OCI-LY7 (cell line): Measurements from ENCODE around the gene GLS. TPM values are rescaled to one million over a fixed set of nuclear protein-coding genes. Genes with fewer than 3 reads are reported as not detected.

Experiments used
- BruUV-seq: library from RNA; stranded (reverse); fragments of 400-500 nt; replicated peaks from 2 replicates; lab custom pipeline; 2021; lab: Mats Ljungman, UMichigan
- CTCF ChIA-PET: fragments of 300-600 bp; sonication (Branson Sonifier 250); formaldehyde crosslinking; loops from one replicate; lab custom pipeline; 2022; ENCODE audit warnings: antibody characterized with exemption; ENCODE audit not compliant: unreplicated experiment; lab: Charles Lee
- POLR2A ChIA-PET: fragments of 300-600 bp; sonication (Branson Sonifier 250); formaldehyde crosslinking; loops from one replicate; lab custom pipeline; 2022; ENCODE audit warnings: antibody characterized with exemption; lab: Charles Lee
- DNase-seq: peaks from one replicate; pipeline ENCODE4 v3.0.0-alpha.2; 2015; ENCODE audit warnings: low spot score
- H2AFZ ChIP-seq: fragments of 200-600 bp; sonication (generic), shearing (Covaris generic); 2 replicates; pipeline ENCODE4 v1.6.1; 2014; ENCODE audit warnings: mild to moderate bottlenecking, antibody characterized with exemption, low read length, moderate library complexity
- H3K27ac ChIP-seq: fragments of 200-600 bp; sonication (generic); 2 replicates; pipeline ENCODE4 v1.5.1; 2014; ENCODE audit warnings: mixed run types, low read depth, mild to moderate bottlenecking, moderate library complexity, low read length, inconsistent platforms; ENCODE audit not compliant: poor library complexity, severe bottlenecking
- H3K36me3 ChIP-seq: fragments of 200-600 bp; sonication (generic); 2 replicates; pipeline ENCODE4 v1.6.1; 2014; ENCODE audit warnings: mild to moderate bottlenecking, antibody characterized with exemption, low read length, moderate library complexity, mixed read lengths; ENCODE audit not compliant: insufficient read depth
- H3K4me1 ChIP-seq: fragments of 200-600 bp; sonication (generic); 2 replicates; pipeline ENCODE4 v1.5.1; 2014; ENCODE audit warnings: mild to moderate bottlenecking, low read length; ENCODE audit not compliant: insufficient read depth, poor library complexity, severe bottlenecking
- H3K4me2 ChIP-seq: fragments of 200-600 bp; sonication (generic); 2 replicates; pipeline ENCODE4 v1.6.1; 2014; ENCODE audit warnings: mild to moderate bottlenecking, low read length
- H3K4me3 ChIP-seq: fragments of 200-600 bp; sonication (generic); 2 replicates; pipeline ENCODE4 v1.5.1; 2014; ENCODE audit warnings: mild to moderate bottlenecking, low read depth, low read length; ENCODE audit not compliant: poor library complexity, severe bottlenecking
- H3K79me2 ChIP-seq: fragments of 200-600 bp; sonication (generic); 2 replicates; pipeline ENCODE4 v1.6.1; 2016; ENCODE audit warnings: low read depth, mild to moderate bottlenecking, low read length, moderate library complexity, mixed read lengths; ENCODE audit not compliant: insufficient read depth
- H3K9me2 ChIP-seq: fragments of 200-600 bp; sonication (generic); 2 replicates; pipeline ENCODE4 v1.6.1; 2016; ENCODE audit warnings: mild to moderate bottlenecking, low read length, mixed read lengths; ENCODE audit not compliant: insufficient read depth
- H3K9me3 ChIP-seq: fragments of 200-600 bp; sonication (generic); 2 replicates; pipeline ENCODE4 v1.6.1; 2014; ENCODE audit warnings: mild to moderate bottlenecking, mixed run types, low read length, mixed read lengths
- H4K20me1 ChIP-seq: fragments of 200-600 bp; sonication (generic); 2 replicates; pipeline ENCODE4 v1.6.1; 2014; ENCODE audit warnings: mild to moderate bottlenecking, antibody characterized with exemption, low read length, moderate library complexity, mixed read lengths; ENCODE audit not compliant: insufficient read depth
- EZH2phosphoT487 ChIP-seq: fragments of 200-600 bp; sonication (generic); IDR thresholded peaks from 2 replicates; pipeline ENCODE4 v1.6.1; 2018; ENCODE audit warnings: low read depth, borderline replicate concordance, mild to moderate bottlenecking, mixed run types, antibody characterized with exemption, low read length, moderate library complexity, mixed read lengths
- intact Hi-C: fragments of 100-400 bp; cut with micrococcal nuclease; formaldehyde crosslinking; loops from one replicate; pipeline ENCODE4 v1.10.0; 2022; ENCODE audit not compliant: unreplicated experiment
- total RNA-seq, 2 experiments: library from RNA; depleted of rRNA in 1 of 2; stranded (reverse); fragments of >200 nt in 1 of 2; shearing (Covaris generic) in 1 of 2; gene quantifications; 2 replicates each; pipeline ENCODE4 v1.2.3, GENCODE V29; 2014 to 2022
- TF ChIP-seq, protein P1 (sequence below): fragments of 200-600 bp; sonication (generic); conservative IDR thresholded peaks from 2 replicates; pipeline ENCODE4 v1.5.1; 2014; ENCODE audit warnings: mild to moderate bottlenecking, antibody characterized with exemption, low read length, moderate library complexity, mixed read lengths

Gene GLS
- total RNA-seq, 2 experiments from 2014 or later = 102 to 103 TPM

DNA sequence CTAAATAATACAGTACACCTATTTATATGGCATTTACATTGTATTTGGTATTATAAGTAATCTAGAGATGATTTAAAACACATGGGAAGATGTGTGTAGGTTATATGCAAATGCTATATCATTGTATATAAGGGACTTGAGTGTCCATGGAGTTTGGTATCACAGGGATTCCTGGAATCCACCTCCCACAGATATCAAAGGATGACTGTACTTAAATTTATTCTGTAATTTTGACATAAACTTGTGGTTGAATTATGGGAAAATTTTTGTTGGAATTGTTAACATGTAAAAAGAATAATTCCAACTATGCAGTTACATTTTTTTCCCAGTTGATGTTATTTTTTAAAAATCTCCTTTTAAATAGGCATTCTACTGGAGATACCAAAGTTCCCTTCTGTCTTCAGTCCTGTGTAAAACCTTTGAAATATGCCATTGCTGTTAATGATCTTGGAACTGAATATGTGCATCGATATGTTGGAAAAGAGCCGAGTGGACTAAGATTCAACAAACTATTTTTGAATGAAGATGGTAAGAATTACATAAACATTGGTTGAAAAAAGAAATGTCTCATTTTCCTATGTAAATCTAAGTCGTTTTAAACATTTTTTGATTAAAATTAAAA lies 24.1 kb downstream of the GLS start:
- Histone ChIP-seq H3K4me3 (no peak overlapping the region), H3K36me3 (peaks cover 81% of the 10 kb centered on the region), H3K9me3 (no peaks in the 10 kb centered on the region), H3K4me2 (no peak overlapping the region), H3K79me2 (no peaks in the 10 kb centered on the region), H3K9me2 (no peaks in the 10 kb centered on the region), H4K20me1 (no peaks in the 10 kb centered on the region), H2AFZ (no peak overlapping the region), H3K27ac (no peak overlapping the region), H3K4me1 (no peaks in the 10 kb centered on the region)
- intact Hi-C loops = no loop called here
- DNase-seq = no peak
- no peak for TF ChIP-seq EZH2phosphoT487
- TF ChIP-seq, protein P1, sequence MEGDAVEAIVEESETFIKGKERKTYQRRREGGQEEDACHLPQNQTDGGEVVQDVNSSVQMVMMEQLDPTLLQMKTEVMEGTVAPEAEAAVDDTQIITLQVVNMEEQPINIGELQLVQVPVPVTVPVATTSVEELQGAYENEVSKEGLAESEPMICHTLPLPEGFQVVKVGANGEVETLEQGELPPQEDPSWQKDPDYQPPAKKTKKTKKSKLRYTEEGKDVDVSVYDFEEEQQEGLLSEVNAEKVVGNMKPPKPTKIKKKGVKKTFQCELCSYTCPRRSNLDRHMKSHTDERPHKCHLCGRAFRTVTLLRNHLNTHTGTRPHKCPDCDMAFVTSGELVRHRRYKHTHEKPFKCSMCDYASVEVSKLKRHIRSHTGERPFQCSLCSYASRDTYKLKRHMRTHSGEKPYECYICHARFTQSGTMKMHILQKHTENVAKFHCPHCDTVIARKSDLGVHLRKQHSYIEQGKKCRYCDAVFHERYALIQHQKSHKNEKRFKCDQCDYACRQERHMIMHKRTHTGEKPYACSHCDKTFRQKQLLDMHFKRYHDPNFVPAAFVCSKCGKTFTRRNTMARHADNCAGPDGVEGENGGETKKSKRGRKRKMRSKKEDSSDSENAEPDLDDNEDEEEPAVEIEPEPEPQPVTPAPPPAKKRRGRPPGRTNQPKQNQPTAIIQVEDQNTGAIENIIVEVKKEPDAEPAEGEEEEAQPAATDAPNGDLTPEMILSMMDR = no peak
- no TSS peak for BruUV-seq
- ChIA-PET POLR2A (no interaction called here), CTCF (no interaction called here)

DNA sequence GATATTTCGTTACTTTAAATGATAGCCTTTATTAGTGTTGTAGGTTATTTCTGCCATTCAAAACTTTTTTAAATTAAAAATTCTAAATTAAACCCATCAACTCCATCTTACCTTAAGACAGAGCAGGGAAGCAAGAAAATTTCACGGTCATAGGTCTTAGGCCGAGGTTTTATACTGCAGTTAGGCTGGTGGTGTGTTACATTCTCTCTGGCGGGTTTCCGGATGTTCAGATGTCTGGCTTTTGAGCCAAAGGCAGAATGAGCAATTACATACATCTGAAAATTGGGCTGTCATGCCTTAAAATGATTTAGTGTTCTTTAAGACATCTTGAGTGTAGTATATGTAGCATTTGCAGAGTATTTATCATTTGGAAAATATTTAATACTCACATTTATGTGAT lies 27.9 kb downstream of the GLS start:
- TF ChIP-seq, protein P1 = no peak
- TF ChIP-seq EZH2phosphoT487 = no peak
- intact Hi-C loops = no loop called here
- no peaks in the 10 kb centered on the region for H3K9me3 ChIP-seq
- POLR2A ChIA-PET = no interaction called here
- H4K20me1 ChIP-seq = no peaks in the 10 kb centered on the region
- no peak overlapping the region for H2AFZ ChIP-seq
- H3K4me2 ChIP-seq = no peak overlapping the region
- no peak overlapping the region for H3K4me3 ChIP-seq
- no TSS peak for BruUV-seq
- CTCF ChIA-PET = no interaction called here
- no peaks in the 10 kb centered on the region for H3K4me1 ChIP-seq
- no peak for DNase-seq
- H3K27ac ChIP-seq = no peak overlapping the region
- H3K36me3 ChIP-seq = peaks cover 80% of the 10 kb centered on the region
- no peaks in the 10 kb centered on the region for H3K79me2 ChIP-seq
- H3K9me2 ChIP-seq = no peaks in the 10 kb centered on the region

DNA sequence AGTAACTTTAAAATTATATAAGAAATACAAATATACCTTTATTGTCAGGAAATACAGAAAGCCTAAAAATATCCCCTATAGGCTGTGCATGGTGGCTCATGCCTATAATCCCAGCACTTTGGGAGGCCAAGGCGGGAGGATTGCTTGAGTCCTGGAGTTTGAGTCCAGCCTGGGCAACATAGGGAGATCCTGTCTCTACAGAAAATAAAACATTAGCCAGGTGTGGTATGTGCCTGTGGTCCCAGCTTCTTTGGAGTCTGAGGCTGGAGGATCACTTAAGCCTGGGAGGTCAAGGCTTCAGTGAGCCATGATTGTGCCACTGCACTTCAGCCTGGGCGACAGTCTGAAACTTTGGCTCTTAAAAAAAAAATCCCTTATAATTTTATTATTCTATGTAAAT lies 29.1 kb downstream of the GLS start:
- H3K4me2 ChIP-seq = no peak overlapping the region
- peaks cover 80% of the 10 kb centered on the region for H3K36me3 ChIP-seq
- no peaks in the 10 kb centered on the region for H3K9me2 ChIP-seq
- BruUV-seq = no TSS peak
- no peak for DNase-seq
- no peaks in the 10 kb centered on the region for H3K4me1 ChIP-seq
- H3K79me2 ChIP-seq = no peaks in the 10 kb centered on the region
- ChIA-PET POLR2A (no interaction called here), CTCF (no interaction called here)
- H2AFZ ChIP-seq = no peak overlapping the region
- no peaks in the 10 kb centered on the region for H4K20me1 ChIP-seq
- intact Hi-C loops = no loop called here
- no peak overlapping the region for H3K4me3 ChIP-seq
- H3K27ac ChIP-seq = no peak overlapping the region
- TF ChIP-seq, protein P1 = no peak
- no peak for TF ChIP-seq EZH2phosphoT487
- H3K9me3 ChIP-seq = no peaks in the 10 kb centered on the region
